ENCODE results near the gene APOL2. TPM values are rescaled to one million over a fixed set of nuclear protein-coding genes. Genes with fewer than 3 reads are reported as not detected.

Gene APOL2, protein sequence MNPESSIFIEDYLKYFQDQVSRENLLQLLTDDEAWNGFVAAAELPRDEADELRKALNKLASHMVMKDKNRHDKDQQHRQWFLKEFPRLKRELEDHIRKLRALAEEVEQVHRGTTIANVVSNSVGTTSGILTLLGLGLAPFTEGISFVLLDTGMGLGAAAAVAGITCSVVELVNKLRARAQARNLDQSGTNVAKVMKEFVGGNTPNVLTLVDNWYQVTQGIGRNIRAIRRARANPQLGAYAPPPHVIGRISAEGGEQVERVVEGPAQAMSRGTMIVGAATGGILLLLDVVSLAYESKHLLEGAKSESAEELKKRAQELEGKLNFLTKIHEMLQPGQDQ
- total RNA-seq (ENCODE audit: low replicate concordance) = 10.9 and 12.8 TPM in 2 replicates

DNA sequence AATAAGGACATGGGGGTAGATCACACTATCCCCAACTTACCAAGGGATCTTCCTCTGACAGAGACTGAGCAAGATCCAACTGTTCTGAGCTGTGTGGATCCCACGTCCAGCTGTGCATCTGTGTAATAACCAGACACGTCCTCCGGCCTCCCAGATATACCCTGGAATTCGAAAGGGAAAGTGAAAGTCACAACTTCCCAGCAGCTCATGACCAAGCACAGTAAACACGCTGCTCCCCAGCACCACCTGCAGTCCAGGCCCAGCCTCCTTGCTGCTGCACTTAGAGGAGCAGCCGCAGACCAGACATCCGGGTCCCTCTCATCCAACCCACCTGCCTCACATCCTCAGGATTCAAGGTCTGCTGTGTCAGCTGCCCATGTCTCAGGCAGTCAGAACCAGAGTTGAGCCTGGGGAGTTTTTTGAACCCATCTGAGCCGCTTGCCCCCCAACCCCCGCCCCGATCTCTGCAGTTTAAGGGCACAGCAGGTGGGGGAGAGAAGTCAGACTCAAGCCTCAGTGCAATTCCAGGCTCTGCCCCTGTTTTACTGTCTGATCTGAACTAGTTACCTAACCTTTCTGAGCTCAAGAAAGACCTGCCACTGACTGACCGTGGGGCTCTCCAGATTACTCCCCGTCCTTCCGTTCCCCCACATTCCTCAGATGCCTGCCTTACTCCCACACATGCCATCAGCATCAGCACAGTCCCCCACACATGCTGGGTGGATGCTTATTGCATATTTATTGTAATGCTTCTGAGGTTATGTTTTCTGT lies at the start of gene APOL2:
Gene APOL2, minus strand, starts transcription at position 127 of the 771 bp plus-strand sequence. CDS start 6,365 bp downstream, outside the sequence.
- Mint-ChIP-seq H3K27me3 (ENCODE audit: insufficient read depth, low read depth) (peaks cover 2% of the 10 kb centered on the region), H3K27ac (peak within 1 kb of the TSS; percentile 98), H3K4me1 (peaks cover 33% of the 10 kb centered on the region), H3K4me3 (peak within 1 kb of the TSS; percentile 88), H3K9me3 (peaks cover 21% of the 10 kb centered on the region), H3K36me3 (peaks cover 12% of the 10 kb centered on the region)
- peak; percentile 85 for DNase-seq (ENCODE audit: low spot score)
- no peak for TF ChIP-seq EZH2phosphoT487 (IDR thresholded peaks at IDR 0.05)
- TF ChIP-seq, protein P1, sequence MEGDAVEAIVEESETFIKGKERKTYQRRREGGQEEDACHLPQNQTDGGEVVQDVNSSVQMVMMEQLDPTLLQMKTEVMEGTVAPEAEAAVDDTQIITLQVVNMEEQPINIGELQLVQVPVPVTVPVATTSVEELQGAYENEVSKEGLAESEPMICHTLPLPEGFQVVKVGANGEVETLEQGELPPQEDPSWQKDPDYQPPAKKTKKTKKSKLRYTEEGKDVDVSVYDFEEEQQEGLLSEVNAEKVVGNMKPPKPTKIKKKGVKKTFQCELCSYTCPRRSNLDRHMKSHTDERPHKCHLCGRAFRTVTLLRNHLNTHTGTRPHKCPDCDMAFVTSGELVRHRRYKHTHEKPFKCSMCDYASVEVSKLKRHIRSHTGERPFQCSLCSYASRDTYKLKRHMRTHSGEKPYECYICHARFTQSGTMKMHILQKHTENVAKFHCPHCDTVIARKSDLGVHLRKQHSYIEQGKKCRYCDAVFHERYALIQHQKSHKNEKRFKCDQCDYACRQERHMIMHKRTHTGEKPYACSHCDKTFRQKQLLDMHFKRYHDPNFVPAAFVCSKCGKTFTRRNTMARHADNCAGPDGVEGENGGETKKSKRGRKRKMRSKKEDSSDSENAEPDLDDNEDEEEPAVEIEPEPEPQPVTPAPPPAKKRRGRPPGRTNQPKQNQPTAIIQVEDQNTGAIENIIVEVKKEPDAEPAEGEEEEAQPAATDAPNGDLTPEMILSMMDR (IDR thresholded peaks at IDR 0.05) = peak; percentile 58
- Histone ChIP-seq H3K36me3 (no peaks in the 10 kb centered on the region), H3K27ac (no peak within 1 kb of the TSS), H3K4me2 (peak within 1 kb of the TSS; percentile 67), H3F3A (ENCODE audit: low read depth) (no peaks in the 10 kb centered on the region), H3K4me3 (peak within 1 kb of the TSS; percentile 33), H4K20me1 (ENCODE audit: low read depth) (no peaks in the 10 kb centered on the region), H3K4me1 (peaks cover 17% of the 10 kb centered on the region), H2AFZ (replicated peaks) (peak within 1 kb of the TSS; percentile 86), H3K9ac (no peak within 1 kb of the TSS), H3K9me3 (ENCODE audit: low read depth) (no peaks in the 10 kb centered on the region), H3K79me2 (ENCODE audit: low read depth) (no peaks in the 10 kb centered on the region), H3K27me3 (no peaks in the 10 kb centered on the region)

DNA sequence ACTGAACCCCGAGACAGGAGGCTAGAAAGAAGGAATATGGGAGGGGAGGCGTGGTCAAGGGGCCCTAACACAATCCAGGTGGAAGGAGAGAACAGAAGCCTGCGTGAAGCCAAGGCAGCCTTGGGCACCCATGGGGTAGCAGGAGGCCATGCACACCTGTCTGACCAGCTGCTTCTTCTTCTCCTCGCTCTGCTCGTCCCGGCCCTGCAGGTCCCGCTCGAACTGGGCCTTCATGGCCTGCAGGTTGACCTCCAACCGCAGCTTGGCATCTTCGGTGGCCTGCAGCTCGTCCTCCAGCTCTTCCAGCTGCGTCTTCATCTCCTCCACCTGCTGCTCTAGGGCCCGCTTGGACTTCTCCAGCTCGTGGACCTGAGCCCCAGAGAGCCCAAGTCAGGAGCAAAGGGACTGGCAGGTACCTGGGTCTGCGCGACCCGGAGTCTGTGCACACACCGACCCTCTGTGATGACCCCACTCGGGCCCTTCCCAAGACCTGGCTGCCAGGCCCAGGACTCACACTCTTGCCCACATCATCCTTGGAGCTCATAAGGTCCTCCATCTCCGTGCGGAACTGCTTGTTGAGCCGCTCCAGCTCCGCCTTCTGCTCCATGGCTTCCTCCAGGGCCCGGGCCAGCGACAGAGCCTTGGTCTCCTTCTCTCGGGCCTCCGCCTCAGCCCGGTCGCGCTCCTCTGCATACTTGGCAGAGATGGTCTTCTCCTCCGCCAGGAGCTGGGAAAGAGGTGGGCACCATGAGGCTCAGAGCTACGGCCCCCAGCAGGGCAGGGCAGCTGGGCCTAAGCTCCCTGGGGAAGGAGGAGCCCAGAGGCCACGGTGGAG lies 49.5 kb upstream of the APOL2 start:
- Histone ChIP-seq H3K4me1 (peaks cover 3% of the 10 kb centered on the region), H3K4me2 (no peak overlapping the region), H3K9ac (no peak overlapping the region), H2AFZ (replicated peaks) (no peak overlapping the region), H3K27me3 (no peaks in the 10 kb centered on the region), H3K79me2 (ENCODE audit: low read depth) (no peaks in the 10 kb centered on the region), H4K20me1 (ENCODE audit: low read depth) (peaks cover 3% of the 10 kb centered on the region), H3K27ac (no peak overlapping the region), H3K36me3 (no peaks in the 10 kb centered on the region), H3K9me3 (ENCODE audit: low read depth) (no peaks in the 10 kb centered on the region), H3F3A (ENCODE audit: low read depth) (peaks cover 7% of the 10 kb centered on the region), H3K4me3 (no peak overlapping the region)
- TF ChIP-seq EZH2 (IDR thresholded peaks at IDR 0.05) (no peak), EZH2phosphoT487 (IDR thresholded peaks at IDR 0.05) (no peak)
- TF ChIP-seq, protein P1 (IDR thresholded peaks at IDR 0.05) = no peak
- DNase-seq (ENCODE audit: low spot score) = no peak
- Mint-ChIP-seq H3K9me3 (peaks cover 6% of the 10 kb centered on the region), H3K36me3 (peaks cover 40% of the 10 kb centered on the region), H3K4me3 (no peak overlapping the region), H3K4me1 (peaks cover 10% of the 10 kb centered on the region), H3K27ac (no peak overlapping the region), H3K27me3 (ENCODE audit: insufficient read depth, low read depth) (peaks cover 4% of the 10 kb centered on the region)

DNA sequence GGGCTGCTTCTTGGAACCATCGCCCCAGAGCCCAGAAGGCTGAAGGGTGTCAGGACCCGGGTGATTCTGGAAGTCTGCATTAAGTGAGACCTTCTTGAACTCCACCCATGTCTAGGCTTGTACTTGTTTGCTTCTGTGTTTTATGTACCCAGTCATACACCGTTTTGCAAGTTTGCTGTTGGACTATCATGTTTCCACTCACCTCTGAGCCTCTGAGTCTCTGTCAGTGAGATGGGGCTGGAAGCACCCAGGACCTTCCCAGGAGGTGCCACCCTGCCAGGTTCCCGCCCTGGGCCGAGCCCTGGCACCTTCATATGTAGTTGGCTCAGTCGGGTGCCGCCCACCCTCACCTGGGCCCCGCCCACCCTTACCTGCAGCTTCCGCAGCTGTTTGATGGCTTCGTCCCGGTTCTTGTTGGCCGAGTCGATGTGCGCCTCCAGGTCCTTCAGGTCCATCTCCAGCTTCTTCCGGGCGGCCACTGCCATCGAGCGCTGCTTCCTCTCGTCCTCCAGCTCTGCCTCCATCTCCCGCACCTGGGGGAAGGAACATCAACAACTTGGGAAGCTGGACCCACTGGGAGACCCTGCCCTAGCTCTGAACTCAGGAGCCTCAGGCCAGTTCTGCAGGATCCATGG lies 48.7 kb upstream of the APOL2 start:
- peaks cover 44% of the 10 kb centered on the region for H3K36me3 Mint-ChIP-seq
- peaks cover 3% of the 10 kb centered on the region for H4K20me1 ChIP-seq (ENCODE audit: low read depth)
- DNase-seq (ENCODE audit: low spot score) = no peak

More for the DNA sequence above, 48.7 kb upstream of the APOL2 start:
- Histone ChIP-seq H3K9ac (no peak overlapping the region), H3K4me3 (no peak overlapping the region), H3K9me3 (ENCODE audit: low read depth) (no peaks in the 10 kb centered on the region), H3K27me3 (no peaks in the 10 kb centered on the region), H3F3A (ENCODE audit: low read depth) (peaks cover 7% of the 10 kb centered on the region), H3K27ac (no peak overlapping the region), H3K79me2 (ENCODE audit: low read depth) (no peaks in the 10 kb centered on the region), H3K4me1 (peaks cover 3% of the 10 kb centered on the region), H3K36me3 (no peaks in the 10 kb centered on the region), H3K4me2 (no peak overlapping the region), H2AFZ (replicated peaks) (no peak overlapping the region)
- H3K27ac Mint-ChIP-seq = no peak overlapping the region
- H3K9me3 Mint-ChIP-seq = peaks cover 6% of the 10 kb centered on the region
- H3K4me3 Mint-ChIP-seq = no peak overlapping the region
- TF ChIP-seq EZH2phosphoT487 (IDR thresholded peaks at IDR 0.05) (no peak), EZH2 (IDR thresholded peaks at IDR 0.05) (no peak)
- TF ChIP-seq, protein P1 (IDR thresholded peaks at IDR 0.05) = no peak
- H3K4me1 Mint-ChIP-seq = peaks cover 10% of the 10 kb centered on the region
- peaks cover 4% of the 10 kb centered on the region for H3K27me3 Mint-ChIP-seq (ENCODE audit: insufficient read depth, low read depth)

Measured in neural progenitor cell (in vitro differentiated cells).